HepG2 (cell line): ENCODE data around the gene TJAP1. TPM values are rescaled to one million over a fixed set of nuclear protein-coding genes. Genes with fewer than 3 reads are reported as not detected.

Experiments
- ATAD3A ChIP-seq: sonication (generic); formaldehyde crosslinking; IDR thresholded peaks from 2 replicates; pipeline ENCODE4 v1.4.0; 2020; ENCODE audit warnings: missing genetic modification reagents
- BCL3 ChIP-seq: sonication (generic); formaldehyde crosslinking; IDR thresholded peaks from 2 replicates; pipeline ENCODE4 v1.5.1; 2020; ENCODE audit warnings: mild to moderate bottlenecking, missing genetic modification reagents, moderate library complexity
- BRD4 ChIP-seq: sonication (generic); formaldehyde crosslinking; IDR thresholded peaks from 2 replicates; pipeline ENCODE4 v1.4.0; 2020; ENCODE audit warnings: missing genetic modification reagents
- CBX5 ChIP-seq: sonication (generic); formaldehyde crosslinking; IDR thresholded peaks from 2 replicates; pipeline ENCODE4 v1.4.0; 2020; ENCODE audit warnings: missing genetic modification reagents, borderline replicate concordance
- CREB1 ChIP-seq, 2 experiments: fragments of 450-650 bp in 1 of 2; IDR thresholded peaks; 2 replicates each; pipeline ENCODE4 v1.6.1; 2016 to 2017; ENCODE audit warnings: control low read depth in 1 of 2, mild to moderate bottlenecking in 1 of 2, missing compliant biosample characterization in 1 of 2, missing genetic modification characterization in 1 of 2
- HDAC2 ChIP-seq: sonication (generic); formaldehyde crosslinking; IDR thresholded peaks from 2 replicates; pipeline ENCODE4 v1.4.0; 2020; ENCODE audit warnings: missing genetic modification reagents
- HDAC6 ChIP-seq: fragments of 200-600 bp; sonication (generic); IDR thresholded peaks from 2 replicates; pipeline ENCODE4 v1.7.0; 2017; ENCODE audit warnings: mild to moderate bottlenecking, antibody characterized with exemption, low read length, low read depth
- JUN ChIP-seq: sonication (generic); formaldehyde crosslinking; IDR thresholded peaks from 2 replicates; pipeline ENCODE4 v1.4.0; 2020; ENCODE audit warnings: mild to moderate bottlenecking, missing genetic modification reagents
- KLF16 ChIP-seq, 2 experiments: sonication (generic) in 1 of 2; formaldehyde crosslinking in 1 of 2; IDR thresholded peaks; 2 replicates each; pipeline versions ENCODE4 v1.6.1 to v1.8.0; 2016 to 2023; ENCODE audit warnings: missing genetic modification reagents in 2 of 2, missing compliant biosample characterization in 1 of 2
- NAIF1 ChIP-seq: sonication (generic); formaldehyde crosslinking; IDR thresholded peaks from 2 replicates; pipeline ENCODE4 v1.5.0; 2020; ENCODE audit warnings: mild to moderate bottlenecking, missing genetic modification reagents, borderline replicate concordance
- PCBP1 ChIP-seq: fragments of 200-400 bp; formaldehyde crosslinking; IDR thresholded peaks from 2 replicates; pipeline ENCODE4 v1.6.1; 2017; ENCODE audit warnings: mild to moderate bottlenecking, low read depth, low read length, borderline replicate concordance
- POLR2AphosphoS2 ChIP-seq: IDR thresholded peaks from 2 replicates; pipeline ENCODE4 v1.6.1; 2011; ENCODE audit warnings: low read depth, low read length, improper control_type of control experiment
- POLR2AphosphoS5 ChIP-seq: IDR thresholded peaks from 2 replicates; pipeline ENCODE4 v1.6.1; 2012; ENCODE audit warnings: low read depth, low read length
- RFX3 ChIP-seq: IDR thresholded peaks from 2 replicates; pipeline ENCODE4 v1.6.1; 2016; ENCODE audit warnings: missing biosample characterization, missing genetic modification reagents
- SCMH1 ChIP-seq: sonication (generic); formaldehyde crosslinking; IDR thresholded peaks from 2 replicates; pipeline ENCODE4 v1.9.0; 2021; ENCODE audit warnings: missing genetic modification reagents, mild to moderate bottlenecking, borderline replicate concordance
- SNAPC5 ChIP-seq: sonication (generic); formaldehyde crosslinking; IDR thresholded peaks from 2 replicates; pipeline ENCODE4 v1.8.1; 2023; ENCODE audit warnings: mild to moderate bottlenecking, missing genetic modification reagents, borderline replicate concordance
- TAF15 ChIP-seq: fragments of 200-400 bp; formaldehyde crosslinking; IDR thresholded peaks from one replicate; pipeline ENCODE4 v1.6.1; 2018; ENCODE audit warnings: mild to moderate bottlenecking, low read depth, low read length; ENCODE audit not compliant: poor library complexity, severe bottlenecking
- TBP ChIP-seq: sonication (generic); formaldehyde crosslinking; IDR thresholded peaks from 2 replicates; pipeline ENCODE4 v1.5.0; 2020; ENCODE audit warnings: missing genetic modification reagents
- ZBTB43 ChIP-seq: sonication (generic); formaldehyde crosslinking; conservative IDR thresholded peaks from 2 replicates; pipeline ENCODE4 v1.4.0; 2020; ENCODE audit warnings: missing genetic modification reagents
- ZFP90 ChIP-seq: sonication (generic); formaldehyde crosslinking; IDR thresholded peaks from 2 replicates; pipeline ENCODE4 v1.8.0; 2022; ENCODE audit warnings: missing genetic modification reagents, mild to moderate bottlenecking, inconsistent platforms, borderline replicate concordance
- ZMYM3 ChIP-seq: sonication (generic); formaldehyde crosslinking; IDR thresholded peaks from 2 replicates; pipeline ENCODE4 v1.5.1; 2020; ENCODE audit warnings: mild to moderate bottlenecking, missing genetic modification reagents
- ZNF138 ChIP-seq: sonication (generic); formaldehyde crosslinking; IDR thresholded peaks from 2 replicates; pipeline ENCODE4 v1.5.0; 2020; ENCODE audit warnings: mild to moderate bottlenecking, low read depth, missing genetic modification reagents
- ZNF329 ChIP-seq: sonication (generic); formaldehyde crosslinking; IDR thresholded peaks from 2 replicates; pipeline ENCODE4 v1.9.0; 2021; ENCODE audit warnings: low read depth, mild to moderate bottlenecking, missing genetic modification reagents
- ZNF432 ChIP-seq: sonication (generic); formaldehyde crosslinking; IDR thresholded peaks from 2 replicates; pipeline ENCODE4 v1.5.0; 2020; ENCODE audit warnings: missing genetic modification reagents, mild to moderate bottlenecking, borderline replicate concordance
- ZNF704 ChIP-seq: sonication (generic); formaldehyde crosslinking; IDR thresholded peaks from 2 replicates; pipeline ENCODE4 v1.8.1; 2023; ENCODE audit warnings: mild to moderate bottlenecking, inconsistent platforms, moderate library complexity, missing genetic modification reagents, borderline replicate concordance
- ZNF776 ChIP-seq: sonication (generic); formaldehyde crosslinking; IDR thresholded peaks from 2 replicates; pipeline ENCODE4 v1.4.0; 2020; ENCODE audit warnings: mild to moderate bottlenecking, missing genetic modification reagents
- polyA plus RNA-seq, 8 experiments: library from polyadenylated mRNA; depleted of rRNA in 3 of 8; stranded (reverse) in 7 of 8; unstranded in 1 of 8; fragments of >200 nt; fragmentation: Illumina TruSeq in 4 of 8; extraction: Trizol in 4 of 8; gene quantifications; 2 replicates each; pipeline versions ENCODE4 v1.2.1 to v1.2.3, GENCODE V29; 2011 to 2016; ENCODE audit warnings: low read depth in 4 of 8, missing spikeins in 1 of 8, mixed read lengths in 1 of 8; ENCODE audit not compliant: insufficient read depth in 1 of 8
- total RNA-seq, 5 experiments: library from RNA; depleted of rRNA; stranded (reverse); fragments of >200 nt; fragmentation: Illumina TruSeq; extraction: Trizol; gene quantifications; 2 replicates each; pipeline ENCODE4 v1.2.3, GENCODE V29; 2016; ENCODE audit warnings: low read depth in 1 of 5

The TJAP1 gene
- total and polyA plus RNA-seq, 2 of the 13 experiments (the other 11 are each of a cell fraction or from before 2014, with no cell fraction given): 15.7 to 41.6 TPM

GRCh38 chr6:43506667-43507471, 29.5 kb downstream of the TJAP1 start (continued):
- no peak for TF ChIP-seq KLF16 (CRISPR knock-in tag; IDR thresholded peaks at IDR 0.05)
- TF ChIP-seq CREB1 (IDR thresholded peaks at IDR 0.05): peak; percentile 70
- no peak for TF ChIP-seq CREB1 (CRISPR knock-in tag; IDR thresholded peaks at IDR 0.05)
- no peak for TF ChIP-seq NAIF1 (CRISPR knock-in tag)
- TF ChIP-seq TBP (CRISPR knock-in tag): no peak
- no peak for TF ChIP-seq ZFP90 (CRISPR knock-in tag)
- TF ChIP-seq ZNF776 (CRISPR knock-in tag): no peak
- no peak for TF ChIP-seq POLR2AphosphoS2
- TF ChIP-seq RFX3 (CRISPR knock-in tag): no peak
- TF ChIP-seq SNAPC5 (CRISPR knock-in tag): no peak
- TF ChIP-seq SCMH1 (CRISPR knock-in tag): no peak
- TF ChIP-seq ZMYM3 (CRISPR knock-in tag): no peak
- TF ChIP-seq ZBTB43 (CRISPR knock-in tag): no peak
- TF ChIP-seq POLR2AphosphoS5: peak; percentile 46
- TF ChIP-seq TAF15: no peak
- TF ChIP-seq ATAD3A (CRISPR knock-in tag): no peak
- no peak for TF ChIP-seq ZNF138
- no peak for TF ChIP-seq ZNF432 (CRISPR knock-in tag)
- no peak for TF ChIP-seq ZNF329
- no peak for TF ChIP-seq BCL3 (CRISPR knock-in tag)
- TF ChIP-seq BRD4: no peak
- no peak; the same call in 1 of the 2 replicates for TF ChIP-seq HDAC2
- no peak for TF ChIP-seq JUN (CRISPR knock-in tag)
- TF ChIP-seq CBX5 (CRISPR knock-in tag): no peak; the same call in 1 of the 2 replicates
- TF ChIP-seq HDAC6: no peak
- TF ChIP-seq PCBP1: no peak
- no peak for TF ChIP-seq ZNF704 (CRISPR knock-in tag)
